ENCODE results near the gene CSTF2.

Gene CSTF2

DNA sequence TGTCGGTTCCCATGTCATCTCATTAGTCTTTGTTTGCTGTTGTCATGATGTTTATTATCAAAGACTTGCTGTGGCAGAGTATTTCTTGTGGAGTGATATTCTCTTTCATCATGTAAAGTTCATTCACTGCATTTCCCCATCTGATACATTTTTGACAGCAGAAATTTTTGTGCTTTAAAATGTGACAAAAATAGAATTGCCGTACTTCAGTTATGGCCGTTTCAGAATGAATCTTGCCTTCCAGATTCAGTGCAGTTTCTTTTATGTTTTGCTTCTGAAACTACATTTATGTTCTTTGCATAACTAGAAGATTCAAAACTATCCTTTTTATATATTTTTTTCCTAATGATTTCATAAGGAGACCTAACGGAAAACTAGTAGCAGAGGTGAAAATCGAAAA, 10.0 kb downstream of the CSTF2 start:
- Histone ChIP-seq H3K79me1 (ENCODE audit: low read length) (no peaks in the 10 kb centered on the region), H2BK15ac (replicated peaks; ENCODE audit: low read depth) (no peak overlapping the region), H4K5ac (ENCODE audit: low read length) (no peak overlapping the region), H3K4me1 (ENCODE audit: control insufficient read depth, low read depth, low read length) (no peaks in the 10 kb centered on the region), H3K4ac (ENCODE audit: low read depth, low read length) (no peak overlapping the region), H3K36me3 (ENCODE audit: control insufficient read depth, insufficient read depth, low read length) (no peaks in the 10 kb centered on the region), H3K4me3 (ENCODE audit: low read length) (no peak overlapping the region), H2BK5ac (ENCODE audit: low read length) (no peak overlapping the region), H3K27ac (ENCODE audit: low read depth, low read length) (no peak overlapping the region), H3K9ac (ENCODE audit: low read length) (no peak overlapping the region), H3K18ac (ENCODE audit: low read length) (no peak overlapping the region), H3K56ac (ENCODE audit: low read length) (no peak overlapping the region), H2AK5ac (ENCODE audit: low read length) (no peak overlapping the region), H3K4me2 (ENCODE audit: low read length) (no peak overlapping the region), H4K8ac (ENCODE audit: low read depth, low read length) (no peak overlapping the region), H3K79me2 (ENCODE audit: control insufficient read depth, insufficient read depth, low read length) (no peaks in the 10 kb centered on the region), H2BK120ac (ENCODE audit: low read depth, low read length) (no peak overlapping the region), H3K23ac (ENCODE audit: low read length) (no peak overlapping the region), H3K27me3 (ENCODE audit: insufficient read depth, low read length, poor library complexity) (no peaks in the 10 kb centered on the region)
- no CpG with 5 or more reads among the region's 5 CpGs for WGBS (ENCODE audit: extremely low coverage, insufficient coverage, low lambda C conversion rate)
- DNase-seq, result no peak

- H3K27ac ChIP-seq (ENCODE audit: low read depth, low read length), result no peak overlapping the region
- no peaks in the 10 kb centered on the region for H3K79me2 ChIP-seq (ENCODE audit: control insufficient read depth, insufficient read depth, low read length)
- WGBS (ENCODE audit: extremely low coverage, insufficient coverage, low lambda C conversion rate), result no CpG with 5 or more reads among the region's 9 CpGs
- no peak overlapping the region for H2BK120ac ChIP-seq (ENCODE audit: low read depth, low read length)
- H3K23ac ChIP-seq (ENCODE audit: low read length), result no peak overlapping the region
- no peak overlapping the region for H3K4me2 ChIP-seq (ENCODE audit: low read length)
- no peak overlapping the region for H2BK15ac ChIP-seq (replicated peaks; ENCODE audit: low read depth)
- no peak overlapping the region for H3K4ac ChIP-seq (ENCODE audit: low read depth, low read length)
- H3K27me3 ChIP-seq (ENCODE audit: insufficient read depth, low read length, poor library complexity), result no peaks in the 10 kb centered on the region
- H2AK5ac ChIP-seq (ENCODE audit: low read length), result no peak overlapping the region
- no peaks in the 10 kb centered on the region for H3K79me1 ChIP-seq (ENCODE audit: low read length)
- no peak overlapping the region for H4K8ac ChIP-seq (ENCODE audit: low read depth, low read length)
- no peak for DNase-seq
- no peak overlapping the region for H3K18ac ChIP-seq (ENCODE audit: low read length)
- H4K5ac ChIP-seq (ENCODE audit: low read length), result no peak overlapping the region
- H3K4me1 ChIP-seq (ENCODE audit: control insufficient read depth, low read depth, low read length), result no peaks in the 10 kb centered on the region
- no peak overlapping the region for H2BK5ac ChIP-seq (ENCODE audit: low read length)
- H3K36me3 ChIP-seq (ENCODE audit: control insufficient read depth, insufficient read depth, low read length), result no peaks in the 10 kb centered on the region
- no peak overlapping the region for H3K9ac ChIP-seq (ENCODE audit: low read length)
- H3K56ac ChIP-seq (ENCODE audit: low read length), result no peak overlapping the region
- H3K4me3 ChIP-seq (ENCODE audit: low read length), result no peak overlapping the region
These were observed 10.4 kb downstream of the CSTF2 start for GRCh38 chrX:100830547-100830946.

GRCh38 chrX:100831219-100831946, 11.2 kb downstream of the CSTF2 start:
- Histone ChIP-seq H3K79me2 (ENCODE audit: control insufficient read depth, insufficient read depth, low read length) (no peaks in the 10 kb centered on the region), H3K4me1 (ENCODE audit: control insufficient read depth, low read depth, low read length) (no peaks in the 10 kb centered on the region), H4K8ac (ENCODE audit: low read depth, low read length) (no peak overlapping the region), H3K4me2 (ENCODE audit: low read length) (no peak overlapping the region), H3K27me3 (ENCODE audit: insufficient read depth, low read length, poor library complexity) (no peaks in the 10 kb centered on the region), H3K18ac (ENCODE audit: low read length) (no peak overlapping the region), H3K4me3 (ENCODE audit: low read length) (no peak overlapping the region), H3K27ac (ENCODE audit: low read depth, low read length) (no peak overlapping the region), H2BK120ac (ENCODE audit: low read depth, low read length) (no peak overlapping the region), H3K36me3 (ENCODE audit: control insufficient read depth, insufficient read depth, low read length) (no peaks in the 10 kb centered on the region), H3K79me1 (ENCODE audit: low read length) (no peaks in the 10 kb centered on the region), H3K9ac (ENCODE audit: low read length) (no peak overlapping the region), H2AK5ac (ENCODE audit: low read length) (no peak overlapping the region), H2BK5ac (ENCODE audit: low read length) (no peak overlapping the region), H3K23ac (ENCODE audit: low read length) (no peak overlapping the region), H2BK15ac (replicated peaks; ENCODE audit: low read depth) (no peak overlapping the region), H4K5ac (ENCODE audit: low read length) (no peak overlapping the region), H3K4ac (ENCODE audit: low read depth, low read length) (no peak overlapping the region), H3K56ac (ENCODE audit: low read length) (no peak overlapping the region)
- DNase-seq, result no peak
- no CpG with 5 or more reads among the region's 9 CpGs for WGBS (ENCODE audit: extremely low coverage, insufficient coverage, low lambda C conversion rate)

- no CpG with 5 or more reads among the region's 4 CpGs for WGBS (ENCODE audit: extremely low coverage, insufficient coverage, low lambda C conversion rate)
- no peak overlapping the region for H2BK5ac ChIP-seq (ENCODE audit: low read length)
- no peak overlapping the region for H3K9ac ChIP-seq (ENCODE audit: low read length)
- no peak for DNase-seq
- no peak overlapping the region for H3K18ac ChIP-seq (ENCODE audit: low read length)
- no peak overlapping the region for H3K4me2 ChIP-seq (ENCODE audit: low read length)
- no peak overlapping the region for H3K4me3 ChIP-seq (ENCODE audit: low read length)
- no peak overlapping the region for H3K56ac ChIP-seq (ENCODE audit: low read length)
- no peak overlapping the region for H2BK15ac ChIP-seq (replicated peaks; ENCODE audit: low read depth)
- H2AK5ac ChIP-seq (ENCODE audit: low read length), result no peak overlapping the region
- no peak overlapping the region for H2BK120ac ChIP-seq (ENCODE audit: low read depth, low read length)
- H3K4ac ChIP-seq (ENCODE audit: low read depth, low read length), result no peak overlapping the region
- no peaks in the 10 kb centered on the region for H3K79me2 ChIP-seq (ENCODE audit: control insufficient read depth, insufficient read depth, low read length)
- no peak overlapping the region for H4K8ac ChIP-seq (ENCODE audit: low read depth, low read length)
- no peaks in the 10 kb centered on the region for H3K79me1 ChIP-seq (ENCODE audit: low read length)
- H3K23ac ChIP-seq (ENCODE audit: low read length), result no peak overlapping the region
- no peaks in the 10 kb centered on the region for H3K4me1 ChIP-seq (ENCODE audit: control insufficient read depth, low read depth, low read length)
- H4K5ac ChIP-seq (ENCODE audit: low read length), result no peak overlapping the region
- H3K27ac ChIP-seq (ENCODE audit: low read depth, low read length), result no peak overlapping the region
- no peaks in the 10 kb centered on the region for H3K36me3 ChIP-seq (ENCODE audit: control insufficient read depth, insufficient read depth, low read length)
- H3K27me3 ChIP-seq (ENCODE audit: insufficient read depth, low read length, poor library complexity), result no peaks in the 10 kb centered on the region
These were observed 30.1 kb downstream of the CSTF2 start for GRCh38 chrX:100850317-100850716.

DNA sequence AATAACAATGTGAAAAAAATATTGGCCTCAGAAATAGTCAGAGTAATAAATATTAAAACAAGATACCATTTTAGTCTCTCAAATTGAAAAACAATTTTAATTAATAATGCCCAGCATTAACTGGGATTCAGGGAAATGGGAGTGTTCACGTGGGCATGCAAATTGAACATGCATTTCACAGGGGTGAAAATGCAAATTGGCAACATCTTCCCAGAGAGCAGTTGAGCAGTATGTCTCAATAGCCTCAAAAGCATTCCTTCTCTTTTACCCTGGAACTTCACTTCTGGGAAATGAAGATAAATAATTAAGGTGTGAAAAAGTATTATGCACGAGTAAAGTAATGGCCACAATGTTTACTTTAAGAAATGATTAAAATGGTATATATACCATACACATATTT, 32.6 kb downstream of the CSTF2 start:
- DNase-seq, result no peak
- Histone ChIP-seq H3K79me2 (ENCODE audit: control insufficient read depth, insufficient read depth, low read length) (no peaks in the 10 kb centered on the region), H3K4ac (ENCODE audit: low read depth, low read length) (no peak overlapping the region), H3K56ac (ENCODE audit: low read length) (no peak overlapping the region), H2AK5ac (ENCODE audit: low read length) (no peak overlapping the region), H3K79me1 (ENCODE audit: low read length) (no peaks in the 10 kb centered on the region), H3K9ac (ENCODE audit: low read length) (no peak overlapping the region), H4K8ac (ENCODE audit: low read depth, low read length) (no peak overlapping the region), H2BK15ac (replicated peaks; ENCODE audit: low read depth) (no peak overlapping the region), H3K4me3 (ENCODE audit: low read length) (no peak overlapping the region), H4K5ac (ENCODE audit: low read length) (no peak overlapping the region), H3K36me3 (ENCODE audit: control insufficient read depth, insufficient read depth, low read length) (no peaks in the 10 kb centered on the region), H3K4me2 (ENCODE audit: low read length) (no peak overlapping the region), H2BK5ac (ENCODE audit: low read length) (no peak overlapping the region), H3K27ac (ENCODE audit: low read depth, low read length) (no peak overlapping the region), H3K23ac (ENCODE audit: low read length) (no peak overlapping the region), H3K18ac (ENCODE audit: low read length) (no peak overlapping the region), H3K4me1 (ENCODE audit: control insufficient read depth, low read depth, low read length) (no peaks in the 10 kb centered on the region), H2BK120ac (ENCODE audit: low read depth, low read length) (no peak overlapping the region), H3K27me3 (ENCODE audit: insufficient read depth, low read length, poor library complexity) (no peaks in the 10 kb centered on the region)
- WGBS (ENCODE audit: extremely low coverage, insufficient coverage, low lambda C conversion rate), result no CpG with 5 or more reads among the region's 2 CpGs

DNA sequence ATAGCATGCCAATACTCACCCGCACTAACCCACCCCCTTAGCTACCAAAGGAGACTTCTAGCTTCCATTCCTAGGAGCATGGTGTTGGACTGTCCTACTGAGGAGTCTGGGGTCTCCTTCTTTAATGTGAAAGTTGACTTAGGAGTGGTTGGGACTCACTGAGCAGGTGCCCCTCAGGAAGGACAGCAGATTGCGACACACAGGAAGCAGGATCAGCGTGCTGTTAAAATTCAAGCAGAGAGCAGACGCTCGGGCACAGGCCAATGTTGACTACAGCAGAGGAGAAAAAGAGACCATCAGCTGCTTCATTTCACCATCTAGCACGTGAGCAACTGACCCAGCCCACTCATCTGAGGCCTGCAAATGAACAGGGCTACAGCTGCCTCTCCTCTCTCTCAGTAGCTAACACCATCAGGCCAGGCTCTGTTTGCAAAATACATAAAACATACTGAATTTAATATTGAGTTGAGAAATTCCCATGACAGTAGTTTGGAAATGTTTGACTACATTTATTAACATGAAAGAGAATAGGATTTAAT, 43.2 kb downstream of the CSTF2 start:
- H3K9ac ChIP-seq (ENCODE audit: low read length), result no peak overlapping the region
- no peak overlapping the region for H3K27ac ChIP-seq (ENCODE audit: low read depth, low read length)

More for the DNA sequence above, 43.2 kb downstream of the CSTF2 start:
- no peak overlapping the region for H2AK5ac ChIP-seq (ENCODE audit: low read length)
- DNase-seq, result no peak
- H3K23ac ChIP-seq (ENCODE audit: low read length), result no peak overlapping the region
- H2BK5ac ChIP-seq (ENCODE audit: low read length), result no peak overlapping the region
- H3K27me3 ChIP-seq (ENCODE audit: insufficient read depth, low read length, poor library complexity), result no peaks in the 10 kb centered on the region
- H2BK120ac ChIP-seq (ENCODE audit: low read depth, low read length), result no peak overlapping the region
- no peak overlapping the region for H4K5ac ChIP-seq (ENCODE audit: low read length)
- H3K56ac ChIP-seq (ENCODE audit: low read length), result no peak overlapping the region
- no peaks in the 10 kb centered on the region for H3K79me2 ChIP-seq (ENCODE audit: control insufficient read depth, insufficient read depth, low read length)
- H3K36me3 ChIP-seq (ENCODE audit: control insufficient read depth, insufficient read depth, low read length), result no peaks in the 10 kb centered on the region
- H2BK15ac ChIP-seq (replicated peaks; ENCODE audit: low read depth), result no peak overlapping the region
- WGBS (ENCODE audit: extremely low coverage, insufficient coverage, low lambda C conversion rate), result no CpG with 5 or more reads among the region's 6 CpGs
- no peak overlapping the region for H4K8ac ChIP-seq (ENCODE audit: low read depth, low read length)
- no peaks in the 10 kb centered on the region for H3K79me1 ChIP-seq (ENCODE audit: low read length)
- no peak overlapping the region for H3K4me3 ChIP-seq (ENCODE audit: low read length)
- no peaks in the 10 kb centered on the region for H3K4me1 ChIP-seq (ENCODE audit: control insufficient read depth, low read depth, low read length)
- H3K18ac ChIP-seq (ENCODE audit: low read length), result no peak overlapping the region
- no peak overlapping the region for H3K4ac ChIP-seq (ENCODE audit: low read depth, low read length)
- H3K4me2 ChIP-seq (ENCODE audit: low read length), result no peak overlapping the region

All from mesendoderm (in vitro differentiated cells).